ENCODE measurements around the gene VSIG8. TPM values are rescaled to one million over a fixed set of nuclear protein-coding genes. Genes with fewer than 3 reads are reported as not detected.

The VSIG8 gene
- total RNA-seq, 2 donors from 2014 or later: not detected

GRCh38 chr1:159862031-159862430 lies 426 bp downstream of the VSIG8 start:
- no peaks in the 10 kb centered on the region for H3K27me3 ChIP-seq
- intact Hi-C loops (cut with DNase I): no loop called here
- no peak for TF ChIP-seq CTCF (IDR thresholded peaks at IDR 0.05)
- no peak for TF ChIP-seq POLR2A (IDR thresholded peaks at IDR 0.05)
- H3K9me3 ChIP-seq: no peaks in the 10 kb centered on the region
- H3K4me1 ChIP-seq: peaks cover 1% of the 10 kb centered on the region
- no peak overlapping the region for H3K4me3 ChIP-seq
- ATAC-seq (no peak), DNase-seq (no peak)
- H3K27ac ChIP-seq: no peak overlapping the region
- H3K36me3 ChIP-seq (replicated peaks in 1 of 2; ENCODE audit: insufficient read depth in 1 of 2, low read depth in 2 of 2): no peaks in the 10 kb centered on the region
- WGBS, 2 donors: 65 to 73% methylated on average over 5 of the region's 5 CpGs

GRCh38 chr1:159861218-159861617 lies 1.2 kb downstream of the VSIG8 start:
- Histone ChIP-seq H3K27ac (no peak overlapping the region), H3K4me3 (no peak overlapping the region), H3K4me1 (no peaks in the 10 kb centered on the region), H3K36me3 (replicated peaks in 1 of 2; ENCODE audit: insufficient read depth in 1 of 2, low read depth in 2 of 2) (no peaks in the 10 kb centered on the region), H3K27me3 (no peaks in the 10 kb centered on the region), H3K9me3 (no peaks in the 10 kb centered on the region)
- intact Hi-C loops (cut with DNase I): no loop called here
- ATAC-seq (no peak), DNase-seq (no peak)
- 72 to 75% methylated on average over 7 to 8 of the region's 8 CpGs for WGBS, 2 donors
- TF ChIP-seq CTCF (IDR thresholded peaks at IDR 0.05): no peak
- TF ChIP-seq POLR2A (IDR thresholded peaks at IDR 0.05): no peak

- Histone ChIP-seq H3K4me3 (no peak overlapping the region), H3K27me3 (no peaks in the 10 kb centered on the region), H3K27ac (no peak overlapping the region), H3K4me1 (peaks cover under 1% of the 10 kb centered on the region), H3K36me3 (replicated peaks in 1 of 2; ENCODE audit: insufficient read depth in 1 of 2, low read depth in 2 of 2) (no peaks in the 10 kb centered on the region), H3K9me3 (no peaks in the 10 kb centered on the region)
- TF ChIP-seq POLR2A (IDR thresholded peaks at IDR 0.05) (no peak), CTCF (IDR thresholded peaks at IDR 0.05) (no peak)
- intact Hi-C loops (cut with DNase I): no loop called here
- ATAC-seq (no peak), DNase-seq (no peak)
- WGBS, 2 donors: 43 to 64% methylated on average over 3 of the region's 3 CpGs
Measured at GRCh38 chr1:159860456-159860855, 2.0 kb downstream of the VSIG8 start.

- intact Hi-C loops (cut with DNase I): no loop called here
- no peak for TF ChIP-seq CTCF (IDR thresholded peaks at IDR 0.05)
- no peak for TF ChIP-seq POLR2A (IDR thresholded peaks at IDR 0.05)
Measured at GRCh38 chr1:159859767-159860322, 2.6 kb downstream of the VSIG8 start.

GRCh38 chr1:159857889-159858288 lies 4.6 kb downstream of the VSIG8 start:
- no peaks in the 10 kb centered on the region for H3K27me3 ChIP-seq
- ATAC-seq (no peak), DNase-seq (no peak)
- WGBS, 2 donors: 80 to 89% methylated on average over 1 to 6 of the region's 6 CpGs
- H3K4me1 ChIP-seq: peaks cover 17% of the 10 kb centered on the region
- no peaks in the 10 kb centered on the region for H3K36me3 ChIP-seq (replicated peaks in 1 of 2; ENCODE audit: insufficient read depth in 1 of 2, low read depth in 2 of 2)
- no peak overlapping the region for H3K27ac ChIP-seq
- TF ChIP-seq CTCF (IDR thresholded peaks at IDR 0.05) (no peak), POLR2A (IDR thresholded peaks at IDR 0.05) (no peak)
- no peak overlapping the region for H3K4me3 ChIP-seq
- no peaks in the 10 kb centered on the region for H3K9me3 ChIP-seq
- intact Hi-C loops (cut with DNase I): no loop called here

More at GRCh38 chr1:159859767-159860322, 2.6 kb downstream of the VSIG8 start:
- no peak for ATAC-seq
- Histone ChIP-seq H3K4me3 (no peak overlapping the region), H3K9me3 (no peaks in the 10 kb centered on the region), H3K4me1 (peaks cover 6% of the 10 kb centered on the region), H3K27me3 (no peaks in the 10 kb centered on the region), H3K27ac (no peak overlapping the region), H3K36me3 (replicated peaks in 1 of 2; ENCODE audit: insufficient read depth in 1 of 2, low read depth in 2 of 2) (no peaks in the 10 kb centered on the region)
- 44 to 66% methylated on average over 4 to 7 of the region's 7 CpGs for WGBS, 2 donors
- no peak for DNase-seq
